ENCODE data around the gene MEI4. TPM values are rescaled to one million over a fixed set of nuclear protein-coding genes. Genes with fewer than 3 reads are reported as not detected.
"Not testable (repeated sequence)": the region's sequence is repeated elsewhere in the genome, so short reads cannot be mapped to it uniquely, and the experiment has no call there.

Gene MEI4
- total and polyA plus RNA-seq, 4 donors, result not detected

GRCh38 chr6:77707603-77708002 is 54.8 kb downstream of the MEI4 start:
- WGBS, 2 donors, result 88% methylated on average over 2 of the region's 2 CpGs
- DNase-seq, result no peak
- no peak overlapping the region for H3K9ac ChIP-seq (ENCODE audit: insufficient read depth in 1 of 2, low read length in 2 of 2)

GRCh38 chr6:77715588-77715987 is 62.7 kb downstream of the MEI4 start:
- no peaks in the 10 kb centered on the region for H3K36me3 ChIP-seq (ENCODE audit: control insufficient read depth in 4 of 4, insufficient read depth in 4 of 4, low read length in 4 of 4)
- no peaks in the 10 kb centered on the region for H3K9me3 ChIP-seq (ENCODE audit: control insufficient read depth in 4 of 4, insufficient read depth in 3 of 4, low read length in 3 of 4)
- H3K9ac ChIP-seq (ENCODE audit: insufficient read depth in 1 of 2, low read length in 2 of 2), result no peak overlapping the region
- H3K27ac ChIP-seq (ENCODE audit: low read depth in 1 of 2, low read length in 1 of 2), result no peak overlapping the region
- no peak for ATAC-seq (ENCODE audit: insufficient read depth, low FRiP score)
- H3K27me3 ChIP-seq (ENCODE audit: control insufficient read depth in 3 of 3, insufficient read depth in 3 of 3, low read length in 2 of 3), result no peaks in the 10 kb centered on the region
- no peak for TF ChIP-seq CTCF (IDR thresholded peaks at IDR 0.05; ENCODE audit: control extremely low read depth, extremely low read depth)
- 87 to 89% methylated on average over 6 of the region's 6 CpGs for WGBS, 2 donors
- no peak overlapping the region for H3K4me3 ChIP-seq
- no peak for DNase-seq
- no peaks in the 10 kb centered on the region for H3K4me1 ChIP-seq (ENCODE audit: control insufficient read depth in 5 of 5, insufficient read depth in 5 of 5, low read length in 5 of 5)

More at GRCh38 chr6:77707603-77708002, 54.8 kb downstream of the MEI4 start:
- Histone ChIP-seq H3K36me3 (ENCODE audit: control insufficient read depth in 4 of 4, insufficient read depth in 4 of 4, low read length in 4 of 4) (no peaks in the 10 kb centered on the region), H3K9me3 (ENCODE audit: control insufficient read depth in 4 of 4, insufficient read depth in 3 of 4, low read length in 3 of 4) (peaks cover 0 to 7% (median 2%) of the 10 kb centered on the region in 4 donors), H3K27ac (ENCODE audit: low read depth in 1 of 2, low read length in 1 of 2) (no peak overlapping the region), H3K4me1 (ENCODE audit: control insufficient read depth in 5 of 5, insufficient read depth in 5 of 5, low read length in 5 of 5) (no peaks in the 10 kb centered on the region), H3K27me3 (ENCODE audit: control insufficient read depth in 3 of 3, insufficient read depth in 3 of 3, low read length in 2 of 3) (no peaks in the 10 kb centered on the region), H3K4me3 (no peak overlapping the region)
- TF ChIP-seq CTCF (IDR thresholded peaks at IDR 0.05; ENCODE audit: control extremely low read depth, extremely low read depth), result no peak
- no peak for ATAC-seq (ENCODE audit: insufficient read depth, low FRiP score)

- DNase-seq (no peak), ATAC-seq (ENCODE audit: insufficient read depth, low FRiP score) (no peak)
- H3K36me3 ChIP-seq (ENCODE audit: control insufficient read depth in 4 of 4, insufficient read depth in 4 of 4, low read length in 4 of 4), result no peaks in the 10 kb centered on the region
- no peaks in the 10 kb centered on the region for H3K9me3 ChIP-seq (ENCODE audit: control insufficient read depth in 4 of 4, insufficient read depth in 3 of 4, low read length in 3 of 4)
- H3K27ac ChIP-seq (ENCODE audit: low read depth in 1 of 2, low read length in 1 of 2), result no peak overlapping the region
- TF ChIP-seq CTCF (IDR thresholded peaks at IDR 0.05; ENCODE audit: control extremely low read depth, extremely low read depth), result no peak
- WGBS, 2 donors, result 86 to 89% methylated on average over 1 of the region's 1 CpG
- no peak overlapping the region for H3K4me3 ChIP-seq
- H3K4me1 ChIP-seq (ENCODE audit: control insufficient read depth in 5 of 5, insufficient read depth in 5 of 5, low read length in 5 of 5), result no peaks in the 10 kb centered on the region
- no peak overlapping the region for H3K9ac ChIP-seq (ENCODE audit: insufficient read depth in 1 of 2, low read length in 2 of 2)
- no peaks in the 10 kb centered on the region for H3K27me3 ChIP-seq (ENCODE audit: control insufficient read depth in 3 of 3, insufficient read depth in 3 of 3, low read length in 2 of 3)
Observed at GRCh38 chr6:77716311-77716710, 63.5 kb downstream of the MEI4 start.

- DNase-seq; H3K27me3 ChIP-seq (ENCODE audit: control insufficient read depth in 3 of 3, insufficient read depth in 3 of 3, low read length in 2 of 3); H3K27ac ChIP-seq (ENCODE audit: low read depth in 1 of 2, low read length in 1 of 2); H3K9me3 ChIP-seq (ENCODE audit: control insufficient read depth in 4 of 4, insufficient read depth in 3 of 4, low read length in 3 of 4); H3K4me3 ChIP-seq; H3K36me3 ChIP-seq (ENCODE audit: control insufficient read depth in 4 of 4, insufficient read depth in 4 of 4, low read length in 4 of 4); ATAC-seq (ENCODE audit: insufficient read depth, low FRiP score); H3K9ac ChIP-seq (ENCODE audit: insufficient read depth in 1 of 2, low read length in 2 of 2); H3K4me1 ChIP-seq (ENCODE audit: control insufficient read depth in 5 of 5, insufficient read depth in 5 of 5, low read length in 5 of 5): not testable (repeated sequence)
- WGBS, 2 donors, result 91 to 95% methylated on average over 13 of the region's 13 CpGs
Observed at GRCh38 chr6:77736010-77736409, 83.2 kb downstream of the MEI4 start.

Data from lung (tissue), 12 donors.